SJSA1 (cell line): ENCODE data around the gene RHOJ. TPM values are rescaled to one million over a fixed set of nuclear protein-coding genes. Genes with fewer than 3 reads are reported as not detected.
"Not testable (repeated sequence)": the region's sequence is repeated elsewhere in the genome, so short reads cannot be mapped to it uniquely, and the experiment has no call there.

ENCODE experiments used
- DNase-seq, 2 experiments: peaks; one replicate each; pipeline ENCODE4 v3.0.0-alpha.2; 2015 to 2020; ENCODE audit warnings: low spot score in 2 of 2, low read depth in 1 of 2
- H3K27ac ChIP-seq: fragments of 250-450 bp; sonication (Bioruptor Pico); 2 replicates; pipeline ENCODE4 v1.5.1; 2020; ENCODE audit warnings: mild to moderate bottlenecking, moderate library complexity
- H3K27me3 ChIP-seq: fragments of 250-450 bp; sonication (Bioruptor Pico); replicated peaks from 2 replicates; pipeline ENCODE4 v1.5.1; 2020; ENCODE audit warnings: mild to moderate bottlenecking, moderate library complexity
- H3K36me3 ChIP-seq: fragments of 250-450 bp; sonication (Bioruptor Pico); 2 replicates; pipeline ENCODE4 v1.5.1; 2020; ENCODE audit warnings: mild to moderate bottlenecking
- H3K4me1 ChIP-seq: fragments of 250-450 bp; sonication (Bioruptor Pico); replicated peaks from 2 replicates; pipeline ENCODE4 v1.6.1; 2021; ENCODE audit warnings: mild to moderate bottlenecking
- H3K4me3 ChIP-seq: fragments of 250-450 bp; sonication (Bioruptor Pico); 2 replicates; pipeline ENCODE4 v1.5.1; 2020; ENCODE audit warnings: mild to moderate bottlenecking
- H3K9me3 ChIP-seq: fragments of 250-450 bp; sonication (Bioruptor Pico); replicated peaks from 2 replicates; pipeline ENCODE4 v1.5.1; 2020; ENCODE audit warnings: mild to moderate bottlenecking
- total RNA-seq: library from RNA; depleted of rRNA; stranded (reverse); fragments of >200 nt; shearing (Covaris generic); gene quantifications from 2 replicates; pipeline ENCODE4 v1.2.3, GENCODE V29; 2014; rRNA removed

RHOJ gene
- total RNA-seq, 1 experiment from 2014 or later: 0.32 TPM

DNA sequence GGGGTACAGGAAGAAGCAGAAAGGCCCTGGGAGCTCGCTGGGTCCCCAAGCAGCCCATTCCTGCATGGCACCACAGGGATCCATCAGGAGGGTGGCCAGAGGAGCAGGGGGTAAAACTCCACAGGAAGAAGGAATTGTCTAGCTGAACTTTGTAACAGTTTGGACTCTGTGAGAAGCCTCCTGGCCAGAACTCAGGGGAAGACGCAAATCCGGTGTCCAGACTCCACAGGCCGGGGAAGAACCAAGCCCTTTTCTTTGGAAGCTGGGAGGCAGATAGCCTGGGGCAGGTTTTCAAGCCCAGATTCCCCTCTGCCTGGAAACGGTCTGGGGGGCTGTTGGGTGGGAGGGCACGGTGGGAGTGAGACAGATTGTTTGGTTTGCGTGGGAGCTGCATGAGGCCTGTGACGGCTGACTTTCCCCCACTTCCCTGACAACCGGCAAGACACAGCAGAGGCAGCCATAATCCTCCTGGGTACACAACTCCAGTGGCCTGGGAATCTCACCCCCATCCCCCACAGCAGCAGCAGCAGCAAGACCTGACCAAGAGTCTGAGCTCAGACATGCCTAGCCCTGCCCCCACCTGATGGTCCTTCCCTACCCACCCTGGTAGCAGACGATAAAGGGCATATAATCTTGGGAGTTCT, 97.8 kb downstream of the RHOJ start:
- H3K36me3 ChIP-seq: no peaks in the 10 kb centered on the region
- no peak overlapping the region for H3K4me3 ChIP-seq
- DNase-seq: no peak
- no peak overlapping the region for H3K27ac ChIP-seq
- H3K9me3 ChIP-seq: no peaks in the 10 kb centered on the region
- no peaks in the 10 kb centered on the region for H3K4me1 ChIP-seq
- H3K27me3 ChIP-seq: no peaks in the 10 kb centered on the region

DNA sequence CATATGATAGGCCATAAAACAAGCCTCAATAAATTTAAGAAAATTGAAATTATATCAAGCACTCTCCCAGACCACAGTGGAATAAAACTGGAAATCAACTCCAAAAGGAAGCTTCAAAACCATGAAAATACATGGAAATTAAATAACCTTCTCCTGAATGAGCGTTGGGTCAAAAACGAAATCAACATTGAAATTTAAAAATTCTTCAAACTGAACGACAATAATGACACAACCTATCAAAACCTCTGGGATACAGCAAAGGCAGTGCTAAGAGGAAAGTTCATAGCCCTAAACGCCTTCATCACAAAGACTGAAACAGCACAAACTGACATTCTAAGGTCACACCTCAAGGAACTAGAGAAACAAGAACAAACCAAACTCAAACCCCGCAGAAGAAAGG, 100.2 kb downstream of the RHOJ start:
- H3K27ac ChIP-seq, H3K9me3 ChIP-seq, H3K4me1 ChIP-seq, H3K4me3 ChIP-seq, DNase-seq, H3K36me3 ChIP-seq, H3K27me3 ChIP-seq: not testable (repeated sequence)

DNA sequence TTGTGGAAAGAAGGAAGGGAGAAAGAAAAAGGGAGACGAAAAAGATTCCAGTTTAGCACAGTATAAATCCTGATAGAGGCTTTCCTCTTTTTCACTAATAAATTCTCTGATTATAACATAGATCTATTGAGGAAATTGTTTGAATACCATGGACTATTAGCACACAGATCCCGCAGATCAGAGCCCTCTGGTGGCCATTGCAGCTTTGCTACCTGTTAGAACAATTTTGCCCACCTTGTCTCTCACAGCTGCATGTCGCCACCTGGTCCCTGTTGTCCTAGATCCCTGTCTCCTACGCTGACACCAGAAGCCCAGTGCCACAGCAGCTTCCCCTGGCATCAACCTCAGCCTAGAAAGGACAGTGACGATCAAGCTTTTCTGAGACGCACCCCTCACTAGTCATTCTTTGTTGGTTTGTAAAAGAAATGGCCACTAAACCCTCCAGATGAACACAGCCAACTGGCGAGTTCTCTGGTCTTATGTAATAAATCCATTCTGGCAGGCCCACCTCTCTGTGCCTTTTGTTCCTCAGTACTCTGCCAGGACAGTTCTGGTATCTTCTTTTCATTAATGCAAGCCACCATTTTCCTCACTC, 104.6 kb downstream of the RHOJ start:
- Histone ChIP-seq H3K27me3 (no peaks in the 10 kb centered on the region), H3K4me3 (no peak overlapping the region), H3K36me3 (no peaks in the 10 kb centered on the region), H3K9me3 (no peaks in the 10 kb centered on the region), H3K4me1 (no peaks in the 10 kb centered on the region), H3K27ac (no peak overlapping the region)
- DNase-seq: no peak

DNA sequence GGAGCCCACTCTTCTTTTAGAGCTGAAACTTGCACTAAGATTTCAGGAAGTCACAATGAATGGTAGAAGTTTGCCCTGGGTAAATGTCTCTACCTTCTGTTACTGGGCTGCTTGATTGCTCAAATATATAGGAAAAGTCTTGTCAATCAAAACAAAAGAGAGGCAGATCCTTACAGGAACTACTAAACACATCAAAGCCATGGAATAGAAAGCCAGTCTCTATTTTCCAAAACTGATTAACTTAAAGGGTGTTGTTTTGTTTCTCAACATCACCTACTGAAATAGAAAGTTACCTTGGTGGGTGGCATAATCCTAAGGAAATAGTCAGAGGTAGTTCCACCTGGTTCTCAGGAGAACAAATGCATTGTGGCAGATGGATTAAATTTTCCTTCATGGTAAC, 114.6 kb downstream of the RHOJ start, which contains the start of gene GPHB5:
Gene GPHB5, minus strand, starts transcription at position 101 of the 400 bp plus-strand sequence. CDS start 1,086 bp downstream, outside the sequence.
- Histone ChIP-seq H3K27ac (no peak within 1 kb of the TSS), H3K4me1 (no peaks in the 10 kb centered on the region), H3K4me3 (no peak within 1 kb of the TSS), H3K9me3 (no peaks in the 10 kb centered on the region), H3K36me3 (no peaks in the 10 kb centered on the region), H3K27me3 (no peaks in the 10 kb centered on the region)
- DNase-seq: no peak

DNA sequence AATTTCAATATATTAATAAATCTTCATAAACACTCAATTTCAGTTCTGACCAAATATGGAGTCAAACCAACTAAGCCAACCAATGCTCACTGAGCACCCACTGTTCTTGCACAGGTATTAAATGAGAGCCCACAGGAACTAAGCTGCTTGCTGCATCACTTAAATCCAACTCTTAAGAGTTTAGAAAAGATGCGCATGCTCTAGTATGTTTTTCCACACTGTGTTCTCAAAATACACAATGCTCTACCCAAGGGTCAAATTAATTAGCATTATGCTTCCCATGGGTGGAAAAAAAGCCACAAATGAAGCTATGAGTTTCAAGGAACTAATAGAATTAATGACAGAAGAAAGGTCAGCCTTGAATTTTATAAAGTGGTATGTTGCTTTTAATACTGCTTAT, 118.2 kb downstream of the RHOJ start:
- H3K9me3 ChIP-seq: no peaks in the 10 kb centered on the region
- H3K27me3 ChIP-seq: no peaks in the 10 kb centered on the region
- no peaks in the 10 kb centered on the region for H3K36me3 ChIP-seq
- no peaks in the 10 kb centered on the region for H3K4me1 ChIP-seq
- DNase-seq: no peak
- no peak overlapping the region for H3K4me3 ChIP-seq
- H3K27ac ChIP-seq: no peak overlapping the region

DNA sequence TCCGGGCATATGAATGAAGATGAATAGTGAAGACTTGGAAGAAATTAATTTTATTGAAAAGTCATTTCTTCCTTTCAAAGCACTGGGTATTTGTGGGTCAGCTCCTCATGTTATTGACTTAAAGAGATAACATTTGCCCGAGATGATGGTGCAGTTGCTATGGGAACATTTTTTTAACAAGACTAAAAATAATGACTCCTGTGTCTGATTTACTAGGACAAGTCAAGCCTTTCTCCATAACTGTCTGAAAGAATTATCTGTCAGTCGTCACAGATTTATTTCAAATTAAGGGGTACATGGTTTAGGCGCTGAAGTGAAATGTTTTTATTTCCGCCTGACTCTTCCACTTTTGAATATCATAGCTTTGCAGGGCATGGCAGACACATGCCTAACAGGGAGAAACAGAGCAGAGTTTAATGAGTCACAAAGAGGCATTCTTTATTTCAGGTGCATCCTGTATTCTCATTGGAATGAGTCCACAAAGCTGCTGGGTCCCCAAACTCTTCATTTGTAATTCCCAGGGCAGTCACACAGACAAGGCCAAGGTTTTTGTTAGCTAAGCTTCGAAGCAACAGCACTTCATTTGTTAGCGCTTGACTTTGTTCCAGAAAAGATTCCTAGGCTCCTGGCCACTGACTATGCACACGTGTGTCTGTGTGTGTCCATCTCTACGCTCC, 118.8 kb downstream of the RHOJ start:
- Histone ChIP-seq H3K9me3 (no peaks in the 10 kb centered on the region), H3K36me3 (no peaks in the 10 kb centered on the region), H3K4me1 (no peaks in the 10 kb centered on the region), H3K4me3 (no peak overlapping the region), H3K27me3 (no peaks in the 10 kb centered on the region), H3K27ac (no peak overlapping the region)
- DNase-seq: no peak

DNA sequence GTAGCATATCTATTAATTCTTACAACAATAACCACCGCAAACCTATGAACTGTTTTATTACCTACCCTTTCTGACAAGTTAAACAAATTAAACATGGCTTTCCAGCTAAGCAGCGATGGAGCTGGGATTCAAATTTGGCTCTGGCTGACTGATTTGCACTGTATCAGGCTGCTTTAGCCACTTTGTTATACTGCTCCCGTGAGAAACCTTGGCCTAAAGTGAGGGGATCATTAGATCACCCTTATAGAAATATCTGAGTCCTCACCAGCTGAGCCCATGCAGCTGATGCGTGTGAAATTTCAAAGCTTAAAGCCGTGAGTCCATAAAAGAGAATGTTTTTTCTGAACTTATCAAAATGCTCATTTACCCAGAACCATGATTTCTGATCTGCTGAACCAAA, 122.6 kb downstream of the RHOJ start:
- H3K27ac ChIP-seq: no peak overlapping the region
- DNase-seq: no peak
- H3K4me1 ChIP-seq: no peaks in the 10 kb centered on the region
- H3K27me3 ChIP-seq: no peaks in the 10 kb centered on the region
- no peak overlapping the region for H3K4me3 ChIP-seq
- no peaks in the 10 kb centered on the region for H3K36me3 ChIP-seq
- no peaks in the 10 kb centered on the region for H3K9me3 ChIP-seq

DNA sequence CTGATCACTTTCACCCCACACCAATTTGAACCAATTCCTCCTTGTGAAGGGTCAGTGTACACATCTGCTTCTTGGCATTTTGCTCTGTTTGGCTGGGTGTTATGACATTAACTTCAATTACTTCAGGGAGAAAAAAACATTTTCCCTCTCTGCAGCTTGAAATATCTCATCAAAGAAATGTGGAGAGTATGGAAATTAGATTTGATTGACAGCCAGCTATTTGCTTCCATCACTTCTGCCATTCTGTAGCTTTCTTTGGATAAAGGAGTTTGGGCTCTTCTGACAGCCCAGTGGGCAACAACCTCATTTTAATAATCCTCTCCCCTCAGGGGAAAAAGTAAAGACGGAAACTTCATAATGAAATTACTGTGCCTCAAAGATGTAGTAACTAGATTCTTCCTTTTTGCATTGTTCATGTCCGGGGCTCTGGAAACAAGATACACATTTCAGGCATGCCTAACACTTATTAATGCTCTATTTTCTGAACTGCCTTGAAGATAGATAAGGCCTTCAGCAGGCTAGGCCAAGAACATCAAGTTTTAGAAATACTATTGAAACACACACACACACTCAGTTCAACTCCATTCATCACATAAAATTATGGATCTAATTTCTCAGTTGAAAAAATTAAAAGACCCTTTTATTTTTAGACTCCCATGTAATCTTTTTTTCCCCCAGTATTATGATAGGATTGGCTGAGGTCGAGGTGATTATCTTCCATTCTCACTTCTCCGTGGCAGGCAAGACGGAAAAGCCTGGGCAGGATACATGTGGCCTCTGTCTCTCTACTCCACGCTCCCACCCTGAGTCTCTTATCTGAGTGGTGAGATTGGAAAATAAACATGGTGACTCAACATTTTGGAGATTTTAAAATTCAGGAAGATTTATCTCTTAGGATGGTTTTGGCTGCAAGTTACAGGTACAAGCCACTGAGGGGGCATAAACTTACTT, 124.8 kb downstream of the RHOJ start:
- Histone ChIP-seq H3K27me3 (no peaks in the 10 kb centered on the region), H3K27ac (no peak overlapping the region), H3K4me1 (no peaks in the 10 kb centered on the region), H3K9me3 (no peaks in the 10 kb centered on the region), H3K4me3 (no peak overlapping the region), H3K36me3 (no peaks in the 10 kb centered on the region)
- DNase-seq: no peak

DNA sequence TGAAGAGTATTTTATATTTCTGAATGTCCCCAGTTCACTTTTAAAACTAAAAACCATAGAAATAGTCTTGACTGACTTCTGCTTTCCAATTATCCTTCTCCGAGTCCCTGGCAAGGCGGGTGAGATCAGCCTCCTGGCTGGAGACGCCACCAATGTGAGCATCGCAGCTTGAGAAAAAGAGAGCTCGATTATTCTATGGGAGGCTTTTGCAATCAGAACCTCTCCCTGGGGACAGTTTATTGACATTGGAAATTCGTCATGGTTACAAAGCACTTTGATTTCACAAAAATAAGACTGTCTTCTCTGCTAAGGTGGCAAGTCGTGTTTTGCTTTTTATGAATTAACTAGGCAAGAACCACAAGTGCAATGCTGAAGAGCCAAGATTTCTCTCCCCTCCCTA, 138.1 kb downstream of the RHOJ start:
- no peaks in the 10 kb centered on the region for H3K36me3 ChIP-seq
- no peaks in the 10 kb centered on the region for H3K4me1 ChIP-seq
- DNase-seq: no peak
- H3K27me3 ChIP-seq: 0 out of 2 replicates have a peak, but pooled peaks cover 3% of the 10 kb centered on the region
- H3K4me3 ChIP-seq: no peak overlapping the region
- H3K9me3 ChIP-seq: no peaks in the 10 kb centered on the region
- no peak overlapping the region for H3K27ac ChIP-seq

Other genes with a start within 250 kb of the RHOJ start
- not detected in 2 replicates for gene KCNH5, start 159.0 kb upstream of the RHOJ start, total RNA-seq
- not detected in 2 replicates for gene GPHB5, start 114.5 kb downstream of the RHOJ start, total RNA-seq